Activated T-cell treated with anti-CD3 and anti-CD28 coated beads for 1 hour (primary cell): ENCODE data around the gene DPP7.
"Not testable (repeated sequence)": the region's sequence is repeated elsewhere in the genome, so short reads cannot be mapped to it uniquely, and the experiment has no call there.

Source experiments
- DNase-seq: peaks from one replicate; pipeline ENCODE4 v3.0.0-alpha.2; 2020; ENCODE audit warnings: low read depth

Gene DPP7

GRCh38 chr9:137070906-137071275 lies 43.6 kb downstream of the DPP7 start:
- DNase-seq: no peak

GRCh38 chr9:137070201-137070905 lies 44.2 kb downstream of the DPP7 start, which contains the start of gene SAPCD2:
Gene SAPCD2 (minus strand): TSS chr9:137070557. CDS start chr9:137070460, 97 bp downstream.
- DNase-seq: peak; percentile 71

- DNase-seq: no peak
These were observed 44.9 kb downstream of the DPP7 start for GRCh38 chr9:137069508-137070091.

GRCh38 chr9:137068539-137069507 lies 45.7 kb downstream of the DPP7 start:
- DNase-seq: no peak

GRCh38 chr9:137067860-137068538 lies 46.5 kb downstream of the DPP7 start:
- DNase-seq: peak; percentile 81

- no peak for DNase-seq
These were observed 48.3 kb downstream of the DPP7 start for GRCh38 chr9:137066096-137066861.

- DNase-seq: no peak
These were observed 49.1 kb downstream of the DPP7 start for GRCh38 chr9:137065336-137065967.

GRCh38 chr9:137064880-137065164 lies 49.7 kb downstream of the DPP7 start:
- no peak for DNase-seq

GRCh38 chr9:137064027-137064879 lies 50.3 kb downstream of the DPP7 start:
- DNase-seq: peak; percentile 60

- DNase-seq: no peak
These were observed 51.1 kb downstream of the DPP7 start for GRCh38 chr9:137063311-137064026.

GRCh38 chr9:137062798-137063197 lies 51.7 kb downstream of the DPP7 start:
- not testable (repeated sequence) for DNase-seq

- DNase-seq: no peak
These were observed 52.1 kb downstream of the DPP7 start for GRCh38 chr9:137062384-137062783.
